CD4-positive, alpha-beta T cell treated with Interleukin-17A for 4 hours (primary cell): ENCODE data around the gene ZC3HAV1L.
A peak's percentile ranks its signal among the peaks of the same experiment; 100 is the strongest.
"Not testable (repeated sequence)": the region's sequence is repeated elsewhere in the genome, so short reads cannot be mapped to it uniquely, and the experiment has no call there.

Experiments used
- DNase-seq: peaks from one replicate; pipeline ENCODE4 v3.0.0-alpha.2; 2020; ENCODE audit warnings: mixed read lengths

ZC3HAV1L gene

DNA sequence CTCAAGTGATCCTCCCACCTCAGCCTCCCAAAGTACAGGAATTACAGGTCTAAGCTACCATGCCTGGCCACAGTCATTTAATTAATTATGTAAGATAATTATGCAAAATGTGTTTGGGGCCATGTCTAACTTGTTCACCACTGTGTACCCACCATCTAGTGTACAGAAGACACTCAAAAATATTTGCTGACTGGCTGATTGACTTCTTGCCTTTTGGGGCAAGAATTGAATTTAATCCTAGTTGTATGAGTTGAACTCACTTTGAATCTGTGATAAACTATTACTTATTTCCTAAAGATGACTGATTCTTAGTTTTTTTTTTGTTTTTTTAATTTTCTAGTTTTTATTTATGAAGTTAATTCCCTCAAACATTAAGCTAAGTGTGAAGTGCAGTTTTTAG, 15.8 kb upstream of the ZC3HAV1L start:
- DNase-seq: no peak

DNA sequence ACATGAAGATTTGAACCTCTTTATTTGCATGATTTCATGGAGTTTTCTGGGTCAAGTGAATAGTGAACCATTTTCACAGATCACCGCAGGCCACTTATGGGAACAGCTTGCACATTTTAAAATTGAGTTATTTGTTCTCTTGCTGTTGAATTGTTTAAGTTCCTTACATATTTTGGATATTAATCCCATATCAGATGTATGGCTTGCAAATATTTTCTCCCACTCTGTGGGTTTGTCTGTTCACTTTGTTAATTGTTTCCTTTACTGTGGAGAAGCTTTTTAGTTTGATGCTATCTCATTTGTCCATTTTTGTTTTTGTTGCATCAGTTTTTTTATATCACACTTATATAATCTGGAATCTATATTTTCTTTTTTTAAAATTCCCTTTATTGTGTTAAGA, 14.1 kb upstream of the ZC3HAV1L start:
- DNase-seq: no peak

DNA sequence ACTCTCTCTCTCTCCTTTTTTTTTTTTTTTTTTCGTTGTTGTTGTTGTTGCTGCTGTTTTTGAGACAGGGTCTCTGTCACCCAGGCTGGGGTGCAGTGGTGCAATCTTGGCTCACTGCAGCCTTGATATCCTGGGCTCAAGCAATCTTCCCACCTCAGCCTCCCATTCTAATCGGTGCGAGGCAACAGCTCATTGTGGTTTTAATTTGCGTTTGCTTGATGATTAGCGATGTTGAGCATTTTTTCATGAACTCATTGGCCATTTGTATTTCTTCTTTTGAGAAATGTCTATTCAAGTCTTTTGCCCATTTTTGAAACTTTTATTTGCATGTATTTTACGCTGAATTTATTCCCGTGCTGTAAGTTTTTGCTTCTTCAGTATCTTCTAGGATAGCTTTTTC, 13.3 kb upstream of the ZC3HAV1L start:
- DNase-seq: no peak

DNA sequence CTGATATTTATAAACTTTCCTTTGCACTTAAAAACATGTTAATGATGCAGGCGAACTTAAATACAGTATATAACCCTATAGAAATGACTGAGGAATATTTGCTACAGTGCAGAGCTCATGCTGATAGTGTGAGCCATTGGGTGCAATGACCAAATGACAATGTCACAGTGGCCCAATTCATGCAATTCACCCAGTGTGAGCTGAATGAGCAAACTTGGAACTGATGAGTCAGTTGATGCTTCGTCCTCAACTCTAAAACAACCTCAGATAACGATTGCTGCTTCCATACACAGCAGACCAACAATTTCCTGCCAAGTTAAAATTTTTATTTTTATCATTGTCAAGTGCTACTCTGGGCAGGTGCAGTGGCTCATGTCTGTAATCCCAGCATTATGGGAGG, 12.1 kb upstream of the ZC3HAV1L start:
- DNase-seq: no peak

DNA sequence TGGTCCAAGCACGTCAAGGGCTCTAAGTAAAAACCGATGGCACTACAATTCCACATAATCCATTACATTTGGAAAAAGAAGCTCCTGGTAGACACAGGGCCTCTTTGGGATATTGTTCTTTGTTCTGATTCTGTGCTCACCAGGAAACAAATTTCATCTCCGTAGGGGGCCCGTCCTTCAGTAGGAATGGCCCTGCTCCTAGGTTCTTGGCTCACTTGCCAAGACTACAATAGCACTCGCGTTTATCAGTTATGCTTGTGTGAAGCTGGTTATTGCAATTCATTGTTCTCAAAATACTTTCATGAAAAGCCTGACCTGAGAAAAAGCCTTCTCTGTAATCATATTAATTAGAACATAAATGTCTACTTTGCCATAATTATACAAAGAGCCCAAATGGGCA, 10.3 kb upstream of the ZC3HAV1L start:
- no peak for DNase-seq

DNA sequence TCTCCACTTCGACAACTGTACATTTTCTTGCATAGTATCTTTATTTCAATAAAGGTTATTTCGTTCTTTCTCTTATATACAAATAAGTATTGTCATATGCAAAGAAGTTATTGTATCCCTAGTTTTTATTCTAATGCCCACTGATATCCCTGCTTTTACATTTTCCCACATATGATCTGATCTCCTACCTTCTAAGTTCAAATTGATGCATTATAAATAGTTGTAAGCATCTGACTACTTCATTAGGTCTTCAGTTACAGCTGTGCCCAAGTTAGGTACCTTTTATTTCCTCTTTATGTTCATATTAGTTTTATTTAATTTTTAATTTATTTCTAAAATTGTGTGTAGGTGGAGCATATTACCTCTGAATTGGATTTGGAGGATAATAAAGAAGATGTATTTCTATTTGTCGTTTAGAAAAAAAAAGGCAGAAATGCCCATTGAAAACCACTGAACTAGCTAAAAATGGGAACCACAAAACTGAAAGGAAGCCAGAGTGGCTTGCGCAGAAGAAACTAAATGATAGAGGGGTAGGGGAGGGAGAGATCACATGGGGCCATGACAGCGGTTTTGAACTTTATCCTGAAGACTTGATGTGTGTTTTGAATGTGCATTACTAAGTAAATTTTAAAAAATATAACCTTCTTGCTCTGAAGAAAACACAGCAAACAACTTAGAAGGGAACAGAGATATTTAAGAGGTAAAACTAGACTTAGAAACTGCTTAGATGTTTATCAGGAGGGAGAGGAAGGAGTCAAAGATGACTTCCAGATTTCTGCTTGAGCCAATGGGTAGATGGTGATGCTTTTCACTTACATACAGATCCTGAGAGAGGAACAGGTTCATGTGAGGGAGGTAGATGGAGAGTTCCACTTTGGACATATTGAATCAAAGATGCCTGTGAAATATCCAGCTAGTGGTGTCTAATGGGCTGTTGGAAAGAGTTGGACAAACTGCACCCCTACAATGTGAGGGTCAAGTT, 9.3 kb upstream of the ZC3HAV1L start:
- DNase-seq: peak; percentile 36

DNA sequence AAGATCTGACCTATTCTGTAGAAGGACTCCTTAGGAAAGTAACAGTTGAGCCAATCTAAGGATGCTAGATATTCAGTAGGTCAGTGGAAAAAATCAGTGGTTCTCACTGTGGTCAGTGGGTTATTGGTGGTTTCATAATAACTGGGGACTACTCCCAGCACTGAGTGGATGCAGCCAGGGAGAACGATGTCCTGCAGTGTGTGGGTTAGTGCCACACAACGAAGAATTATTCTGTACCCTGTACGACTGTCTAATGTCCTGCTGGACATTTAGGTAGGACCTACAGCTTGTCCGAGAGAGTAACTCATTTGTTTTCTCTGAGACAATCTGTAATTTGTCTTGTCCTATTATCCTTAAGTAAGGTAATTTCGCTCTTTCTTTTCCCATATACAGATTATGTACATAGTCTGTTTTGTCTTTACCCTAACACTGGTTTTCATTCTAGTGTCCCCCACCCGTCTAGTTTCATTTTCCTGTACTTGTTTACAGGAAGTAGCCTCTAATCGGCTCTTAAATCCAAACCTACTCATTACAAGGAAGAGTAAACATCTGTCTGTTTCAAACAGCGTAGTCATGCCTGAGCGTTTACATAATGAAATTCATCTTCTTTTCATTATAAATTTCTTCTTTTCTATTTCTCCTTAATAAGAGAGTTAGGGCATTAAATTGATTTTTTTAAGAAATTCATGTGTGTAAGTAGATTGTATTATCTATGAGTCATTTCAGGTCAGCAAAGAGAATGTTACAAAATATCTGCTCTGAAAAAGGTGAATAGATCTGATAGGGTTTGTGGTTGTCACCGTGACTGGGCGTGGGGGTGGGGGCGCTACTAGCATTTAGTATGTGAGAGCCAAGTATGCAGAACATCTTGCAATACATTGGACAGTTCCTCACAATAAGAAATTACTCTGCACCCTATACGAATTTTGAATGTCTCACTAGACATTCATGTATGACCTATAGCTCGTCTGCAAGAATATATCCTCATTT, 8.3 kb upstream of the ZC3HAV1L start:
- peak; percentile 84 for DNase-seq

DNA sequence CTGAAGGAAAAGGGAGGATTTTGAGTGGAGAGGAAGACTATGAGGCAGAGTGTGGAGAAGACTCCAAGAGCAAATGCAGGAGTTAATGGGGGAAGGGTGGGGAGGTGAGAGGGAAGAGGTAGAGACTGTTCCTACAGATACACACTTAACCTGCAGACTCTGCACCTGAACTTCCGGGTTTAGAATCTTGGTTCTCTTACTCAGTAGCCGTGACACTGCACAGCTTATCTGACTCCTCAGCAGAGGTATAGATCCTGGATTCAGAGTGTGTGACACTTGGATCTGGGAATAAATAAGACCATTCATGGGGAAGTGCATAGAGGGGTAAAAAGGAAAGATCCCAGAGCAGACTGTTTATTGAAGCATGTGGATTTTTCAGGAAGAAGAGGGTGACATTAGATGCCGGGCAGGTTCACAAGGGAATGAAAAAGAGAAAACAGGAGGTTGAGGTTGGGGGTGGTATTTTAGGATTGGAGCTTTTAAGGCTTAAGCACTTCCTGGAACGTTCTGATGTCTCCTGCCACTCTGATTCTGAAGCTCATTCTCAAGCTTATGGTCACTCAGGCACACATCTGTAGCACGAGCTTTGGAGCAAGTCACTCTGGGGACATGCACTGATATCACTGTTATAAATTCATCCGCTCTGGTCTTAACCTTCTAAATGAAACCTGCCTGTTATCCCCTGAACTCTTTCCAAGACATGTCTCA, 5.7 kb upstream of the ZC3HAV1L start:
- DNase-seq: peak; percentile 19

DNA sequence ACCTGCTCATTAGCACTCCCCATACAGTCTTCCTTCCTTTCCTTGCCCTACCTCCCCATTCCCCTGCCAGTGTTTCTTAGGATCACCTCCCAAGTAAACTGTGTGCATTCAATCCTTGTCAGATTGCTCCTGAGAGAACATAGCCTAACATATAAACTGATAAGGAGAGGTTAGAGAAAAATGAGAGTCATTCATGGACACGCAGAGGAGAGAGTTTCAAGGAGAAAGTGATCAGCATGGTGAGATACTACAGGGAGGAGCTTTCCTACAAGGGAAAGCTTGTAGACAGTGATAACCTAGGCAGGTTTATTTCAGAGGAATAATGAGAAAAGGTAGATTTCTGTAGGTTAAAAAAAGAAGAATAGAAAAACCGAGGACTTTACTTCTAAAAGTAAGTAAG, 2.8 kb upstream of the ZC3HAV1L start:
- DNase-seq: no peak

DNA sequence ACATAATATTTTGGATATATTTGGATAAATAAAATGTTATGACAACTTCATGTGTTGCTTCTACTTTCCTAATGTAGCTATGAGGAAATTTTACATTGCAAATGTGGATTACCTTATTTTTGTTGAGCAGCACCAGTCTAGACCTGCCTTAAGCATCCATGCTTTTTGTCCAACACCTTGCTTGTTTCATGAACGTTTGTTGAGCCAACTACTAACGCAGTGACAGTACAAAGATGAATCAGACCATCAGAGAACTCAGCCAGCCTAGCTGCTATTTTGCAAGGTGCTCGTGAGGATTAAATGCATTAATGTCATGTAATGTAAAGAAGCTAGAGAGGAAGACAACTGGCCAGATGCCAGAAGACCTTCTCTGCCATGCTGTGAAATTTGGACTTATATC, 1.1 kb upstream of the ZC3HAV1L start:
- no peak for DNase-seq

DNA sequence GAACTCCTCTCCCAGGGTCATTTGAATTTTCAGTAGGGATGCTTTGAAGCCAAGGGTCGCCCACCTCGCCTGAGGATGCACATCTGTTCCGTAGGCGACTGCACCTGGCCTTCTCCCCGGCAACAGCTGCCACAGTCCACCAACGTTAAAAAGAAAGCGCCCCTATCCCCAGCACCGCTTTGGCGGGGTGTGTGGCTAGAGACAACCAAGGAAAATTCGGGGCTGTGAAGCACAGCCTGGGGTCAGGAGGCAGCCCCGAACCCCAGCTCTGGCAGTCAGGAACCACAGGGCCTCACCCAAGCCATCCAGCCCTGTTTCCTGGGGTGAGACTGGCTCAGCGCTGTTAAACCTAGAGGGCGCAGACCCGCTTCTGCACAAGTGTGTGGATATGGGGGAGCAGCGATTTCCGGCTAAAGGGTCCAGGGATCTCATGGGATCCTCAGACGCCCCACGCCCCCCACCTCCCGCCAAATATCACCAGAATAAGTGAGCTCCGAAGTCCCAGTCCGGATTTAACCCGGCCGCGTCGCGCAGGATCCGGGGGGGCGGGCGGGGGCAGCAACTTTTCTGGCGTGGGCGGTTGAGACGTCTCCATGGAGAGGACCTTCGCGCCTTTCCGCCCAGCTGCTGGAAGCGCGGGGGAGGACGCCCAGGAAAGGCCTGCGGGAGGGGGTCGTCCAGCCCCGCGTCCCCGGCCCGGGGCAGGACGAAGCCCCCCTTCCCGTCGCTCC, 822 bp downstream of the ZC3HAV1L start:
- peak; percentile 40 for DNase-seq

DNA sequence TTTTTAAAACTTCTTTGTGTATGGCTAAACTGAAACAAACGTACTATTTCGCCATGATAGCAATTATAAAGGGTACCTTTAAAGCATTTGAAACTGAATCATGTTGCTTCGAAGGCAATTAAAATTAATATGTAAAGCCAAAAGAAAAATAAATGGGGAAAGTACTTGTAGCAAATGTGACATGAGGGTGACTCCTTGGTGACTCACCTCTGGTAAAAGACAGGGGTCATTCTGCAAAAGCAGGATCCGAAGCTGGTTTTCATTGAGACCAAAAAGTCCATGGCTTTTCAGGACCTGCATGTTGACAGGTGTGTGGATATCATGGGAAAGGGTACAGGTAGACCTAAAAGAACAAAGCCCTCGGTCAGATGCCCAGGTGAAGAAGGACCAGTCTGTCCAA, 1.5 kb downstream of the ZC3HAV1L start:
- DNase-seq: no peak

DNA sequence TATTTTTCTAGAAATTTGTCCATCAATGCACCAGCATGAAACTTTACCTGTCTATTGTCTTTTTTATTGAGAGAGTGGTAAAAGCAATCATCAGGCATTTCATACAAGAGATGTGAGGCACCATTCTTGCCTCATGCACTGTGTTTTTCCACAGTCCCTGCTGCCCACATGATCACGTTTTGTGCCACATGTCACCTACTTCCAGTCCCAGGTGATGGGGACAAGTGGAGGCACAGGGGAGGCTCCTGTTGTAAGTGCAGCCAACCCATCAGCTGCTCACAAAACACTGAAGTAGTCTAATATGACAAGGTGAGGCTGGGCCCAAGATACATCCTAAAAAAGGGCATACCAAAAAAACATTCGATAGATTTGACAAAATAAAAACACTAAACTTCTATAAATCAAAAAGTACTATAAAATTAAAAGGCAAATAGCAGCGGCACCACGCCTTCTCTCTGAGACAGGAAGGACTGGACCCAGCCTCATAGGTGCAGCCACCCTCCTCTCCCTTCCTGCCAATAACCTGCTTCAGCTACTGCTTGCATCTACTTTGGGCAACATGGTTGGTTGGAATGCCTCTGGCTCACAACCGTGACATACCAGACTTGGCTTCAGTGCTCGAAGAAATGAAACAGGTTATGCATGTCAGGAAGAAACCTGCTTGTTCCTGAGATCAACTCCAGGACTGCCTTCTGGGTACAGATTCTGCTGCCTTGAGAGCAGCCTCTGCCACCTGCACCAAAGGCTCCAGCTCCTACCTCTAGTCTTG, 2.3 kb downstream of the ZC3HAV1L start:
- no peak for DNase-seq

DNA sequence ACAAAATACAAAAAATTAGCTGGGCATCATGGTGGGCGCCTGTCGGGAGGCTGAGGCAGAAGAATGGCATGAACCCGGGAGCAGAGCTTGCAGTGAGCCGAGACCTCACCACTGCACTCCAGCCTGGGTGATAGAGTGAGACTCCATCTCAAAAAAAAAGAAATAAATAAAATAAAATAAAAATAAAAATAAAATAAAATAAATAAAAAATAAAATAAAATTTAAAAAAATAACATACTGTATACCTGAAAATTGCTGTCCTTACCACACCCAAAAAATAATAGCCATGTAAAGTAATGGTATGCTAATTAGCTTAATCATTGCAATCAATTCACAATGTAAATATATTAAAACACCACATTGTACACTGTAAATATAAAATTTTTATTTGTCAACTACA, 3.4 kb downstream of the ZC3HAV1L start:
- DNase-seq: no peak

DNA sequence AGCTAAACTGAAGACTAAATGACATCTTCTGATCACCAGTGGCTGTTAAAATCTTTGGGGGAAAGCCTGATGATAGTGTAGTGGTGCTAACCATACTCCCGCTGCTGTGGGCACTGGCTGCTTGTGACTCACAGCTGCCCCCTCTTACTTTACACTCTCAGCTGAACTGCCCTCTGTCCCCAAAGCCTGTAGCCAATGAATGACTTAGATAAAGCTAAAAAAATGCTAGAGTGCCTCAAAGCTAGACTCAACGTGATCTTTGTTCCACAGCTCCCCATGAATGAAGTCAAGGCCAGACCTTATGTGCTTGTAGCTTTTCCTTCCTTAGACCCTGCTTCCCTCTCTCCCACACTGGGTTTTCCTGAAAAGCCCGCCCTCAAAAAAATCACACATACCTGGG, 6.5 kb downstream of the ZC3HAV1L start:
- no peak for DNase-seq

DNA sequence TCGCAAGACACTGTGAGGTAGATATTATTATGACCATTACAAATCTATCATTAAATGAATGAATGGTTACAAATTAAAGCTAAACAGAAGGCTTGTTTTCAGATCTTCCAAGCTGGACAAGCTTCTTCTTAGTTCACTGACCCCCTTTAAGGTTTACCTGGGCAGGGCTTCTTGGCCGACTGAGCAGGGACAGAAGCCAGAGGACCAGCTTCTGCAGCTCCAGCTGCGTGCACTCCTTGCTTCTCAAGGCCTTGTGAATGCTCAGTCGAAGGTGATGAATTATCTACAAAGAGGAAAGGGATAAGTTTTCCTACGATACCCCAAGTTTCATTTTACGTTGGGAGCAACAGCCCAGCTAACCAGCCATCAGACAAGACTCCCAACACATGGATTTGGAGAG, 9.3 kb downstream of the ZC3HAV1L start:
- DNase-seq: no peak

DNA sequence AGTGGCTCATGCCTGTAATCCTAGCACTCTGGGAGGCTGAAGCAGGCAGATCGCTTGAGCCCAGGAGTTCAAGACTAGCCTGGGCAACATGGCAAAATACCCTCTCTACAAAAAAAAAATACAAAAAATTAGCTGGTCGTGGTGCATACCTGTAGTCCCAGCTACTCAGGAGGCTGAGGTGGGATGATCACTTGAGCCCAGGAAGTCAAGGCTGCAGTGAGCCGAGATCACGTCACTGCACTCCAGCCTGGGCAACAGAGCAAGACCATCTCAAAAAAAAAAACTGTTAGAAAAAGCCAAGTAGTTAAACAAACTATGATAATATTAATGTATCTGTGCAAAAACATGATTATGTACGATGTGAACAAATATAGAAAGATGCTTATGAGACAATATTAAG, 10.0 kb downstream of the ZC3HAV1L start:
- not testable (repeated sequence) for DNase-seq

DNA sequence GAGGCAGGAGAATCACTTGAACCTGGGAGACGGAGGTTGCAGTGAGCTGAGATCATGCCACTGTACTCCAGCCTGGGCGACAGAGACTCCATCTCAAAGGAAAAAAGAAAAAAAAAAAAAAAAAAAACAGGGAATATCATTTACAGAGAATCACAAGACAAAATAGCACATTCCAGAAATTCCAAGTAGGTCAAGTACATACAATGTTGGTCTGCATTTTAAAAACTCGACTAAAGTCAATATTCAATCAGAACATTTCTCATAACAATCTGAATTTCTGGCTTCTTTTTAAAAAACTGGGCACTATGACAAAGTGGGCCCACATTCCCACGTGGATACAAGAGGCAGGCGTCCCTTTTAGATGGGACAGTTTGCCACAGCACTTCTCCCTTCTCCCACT, 12.8 kb downstream of the ZC3HAV1L start:
- no peak for DNase-seq

DNA sequence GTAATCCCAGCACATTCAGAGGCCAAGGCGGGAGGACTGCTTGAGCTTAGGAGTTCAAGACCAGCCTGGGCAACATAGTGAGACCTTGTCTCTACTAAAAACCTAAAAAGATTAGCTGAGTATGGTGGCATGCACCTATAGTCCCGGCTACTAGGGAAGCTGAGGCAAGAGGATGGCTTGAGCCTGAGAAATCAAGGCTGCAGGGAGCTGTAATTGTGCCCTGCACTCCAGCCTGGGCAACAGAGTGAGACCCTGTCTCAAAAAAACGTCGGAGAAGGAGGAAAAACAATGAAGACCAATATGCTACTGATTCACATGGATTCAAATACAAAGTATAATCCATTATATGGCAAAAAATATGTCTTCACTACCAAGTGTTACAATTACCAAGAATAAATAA, 13.6 kb downstream of the ZC3HAV1L start:
- no peak for DNase-seq

DNA sequence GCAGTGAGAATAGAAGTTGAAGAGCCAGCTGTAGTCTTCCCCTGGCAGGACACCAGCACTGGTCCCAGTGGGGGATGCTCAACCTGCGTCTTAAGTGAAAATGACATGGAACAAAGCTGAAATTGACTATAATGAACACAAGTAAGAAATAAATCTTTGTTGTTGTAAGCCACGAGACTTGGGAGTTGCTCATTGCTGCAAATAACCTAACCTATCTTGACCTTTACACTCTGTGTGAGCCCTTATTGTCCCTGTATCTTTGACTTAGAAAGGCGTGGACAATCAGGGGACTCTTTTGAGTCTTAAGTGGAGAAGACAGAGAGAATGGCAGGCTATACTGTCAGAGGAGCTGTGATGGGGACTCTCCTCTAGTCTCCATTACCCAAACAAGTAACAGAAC, 16.9 kb downstream of the ZC3HAV1L start:
- DNase-seq: no peak

DNA sequence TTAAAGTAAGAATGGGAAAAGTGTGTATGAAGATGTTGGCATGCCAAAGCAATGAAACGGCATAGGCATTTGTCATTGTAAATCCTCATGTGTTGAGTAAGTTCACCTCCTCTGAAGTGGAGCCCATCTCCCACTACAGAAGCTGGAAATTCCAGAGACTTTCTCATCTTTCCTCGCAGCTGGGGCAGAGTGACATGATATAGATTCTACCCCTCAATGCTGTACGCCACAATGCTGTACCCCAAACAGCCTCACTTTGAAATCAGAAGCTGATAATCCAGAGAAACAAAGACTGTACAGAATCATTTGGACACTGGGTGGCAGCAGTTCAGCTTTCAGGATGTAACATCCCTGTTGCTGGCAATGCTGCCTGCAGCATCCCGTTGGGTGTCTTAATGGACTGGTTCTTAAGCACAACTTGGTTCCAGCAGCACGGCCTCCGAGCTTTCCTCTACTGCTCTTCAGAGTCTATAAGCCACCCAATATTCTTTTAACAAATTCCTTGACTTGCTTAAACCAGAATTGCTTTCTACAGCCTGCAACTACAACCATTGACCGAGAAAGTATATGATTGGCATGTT, 18.8 kb downstream of the ZC3HAV1L start:
- peak; percentile 79 for DNase-seq
